Muscle layer of duodenum (tissue), 2 donors: ENCODE results near the gene MIXL1.
A peak's percentile ranks its signal among the peaks of the same experiment; 100 is the strongest.

Source experiments
- H3K27ac ChIP-seq: one replicate; pipeline ENCODE4 v1.7.0; 2013; ENCODE audit warnings: mild to moderate bottlenecking, low read length
- H3K27me3 ChIP-seq: one replicate; pipeline ENCODE4 v1.7.0; 2013; ENCODE audit warnings: low read depth, mild to moderate bottlenecking, control low read depth, low read length
- H3K36me3 ChIP-seq, 2 donors: one replicate each; pipeline ENCODE4 v1.7.0; 2013; ENCODE audit warnings: low read length in 2 of 2, control low read depth in 1 of 2, mild to moderate bottlenecking in 1 of 2; ENCODE audit not compliant: insufficient read depth in 2 of 2, control insufficient read depth in 1 of 2
- H3K4me1 ChIP-seq, 2 donors: one replicate each; pipeline ENCODE4 v1.7.0; 2013; ENCODE audit warnings: low read length in 2 of 2, mild to moderate bottlenecking in 2 of 2, control low read depth in 1 of 2, moderate library complexity in 1 of 2; ENCODE audit not compliant: insufficient read depth in 2 of 2, control insufficient read depth in 1 of 2
- H3K4me3 ChIP-seq, 2 donors: one replicate each; pipeline ENCODE4 v1.7.0; 2013; ENCODE audit warnings: low read length in 2 of 2, low read depth in 1 of 2, mild to moderate bottlenecking in 1 of 2
- H3K9me3 ChIP-seq, 2 donors: one replicate each; pipeline ENCODE4 v1.7.0; 2013; ENCODE audit warnings: low read length in 2 of 2, control low read depth in 1 of 2, mild to moderate bottlenecking in 1 of 2; ENCODE audit not compliant: control insufficient read depth in 1 of 2
- donor health status: healthy.

The MIXL1 gene

DNA sequence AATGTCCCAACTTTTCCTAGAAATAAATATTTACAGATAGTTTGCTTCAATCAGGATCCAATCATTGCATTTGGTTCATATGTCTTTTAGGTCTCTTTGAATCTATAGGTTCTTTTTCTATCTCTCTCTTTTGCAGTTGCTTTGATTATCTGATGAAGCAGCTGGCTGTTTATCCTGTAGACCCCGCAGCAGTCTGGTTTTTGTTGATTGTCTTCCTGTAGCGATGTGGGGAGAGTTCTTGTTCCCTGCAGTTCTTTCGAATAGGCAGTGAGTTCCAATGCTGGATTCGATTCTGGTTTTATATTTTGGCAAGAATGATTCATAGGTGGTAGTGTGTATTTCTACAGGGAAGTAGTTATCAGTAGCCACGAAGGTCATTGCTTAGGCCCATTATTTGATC is 7.4 kb upstream of the MIXL1 start:
- Histone ChIP-seq H3K27ac (no peak overlapping the region), H3K9me3 (no peaks in the 10 kb centered on the region), H3K27me3 (no peaks in the 10 kb centered on the region), H3K36me3 (no peaks in the 10 kb centered on the region), H3K4me1 (no peaks in the 10 kb centered on the region), H3K4me3 (no peak overlapping the region)

DNA sequence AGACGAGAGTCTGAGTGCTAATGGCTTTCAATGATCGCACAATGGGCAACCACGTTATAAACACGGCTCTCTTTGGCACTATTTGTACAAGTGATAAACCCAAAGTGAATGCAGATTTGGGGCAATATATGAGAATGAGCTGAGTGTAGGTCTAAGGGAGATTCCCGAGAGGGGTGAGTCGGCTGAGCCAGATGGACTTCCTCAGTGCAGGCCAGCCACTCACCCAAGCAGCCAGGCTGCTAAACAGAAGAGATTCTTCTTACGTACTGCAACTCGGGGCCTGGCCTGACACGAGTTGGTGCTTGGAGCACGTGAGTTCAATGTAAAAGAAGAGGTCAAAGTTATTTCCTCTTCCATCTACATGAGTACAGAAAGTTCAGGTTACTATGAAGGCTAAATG is 6.2 kb upstream of the MIXL1 start:
- Histone ChIP-seq H3K27ac (no peak overlapping the region), H3K9me3 (no peaks in the 10 kb centered on the region), H3K36me3 (no peaks in the 10 kb centered on the region), H3K27me3 (no peaks in the 10 kb centered on the region), H3K4me3 (no peak overlapping the region), H3K4me1 (no peaks in the 10 kb centered on the region)

DNA sequence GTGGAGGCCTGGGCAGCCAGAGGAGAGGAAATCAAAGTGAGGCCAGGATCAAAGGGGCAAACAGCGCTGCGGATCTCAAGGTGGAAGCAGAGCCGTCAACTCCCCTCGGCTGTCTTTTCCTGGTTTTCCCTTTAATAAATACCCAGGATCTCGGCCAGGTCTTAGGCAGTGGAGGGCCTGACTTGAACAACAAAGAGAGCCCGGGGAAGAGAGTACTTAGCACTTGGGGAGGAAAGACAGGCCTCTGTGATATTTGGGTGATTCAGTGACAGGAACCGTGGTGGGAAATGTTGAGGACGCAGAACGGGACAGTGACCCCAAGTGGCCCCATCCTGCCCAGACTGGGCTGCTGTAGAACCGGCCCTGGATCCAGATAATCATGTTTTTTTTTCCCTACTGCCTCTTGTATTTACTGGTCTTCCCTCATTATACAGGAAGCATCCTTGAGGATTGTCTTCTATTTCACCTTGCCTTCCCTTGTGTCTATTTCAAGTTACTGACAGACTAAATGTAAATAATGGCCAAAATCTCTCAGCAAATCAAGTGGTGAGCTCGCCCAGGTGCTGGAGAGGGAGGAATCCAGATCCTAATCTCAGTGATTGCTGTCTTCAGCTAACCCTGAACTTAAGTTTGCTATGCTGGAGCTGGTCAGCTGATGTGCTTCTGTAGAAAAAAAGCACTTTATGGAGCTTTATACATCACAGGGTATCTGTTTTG is 2.8 kb upstream of the MIXL1 start:
- no peaks in the 10 kb centered on the region for H3K27me3 ChIP-seq
- no peaks in the 10 kb centered on the region for H3K36me3 ChIP-seq
- H3K4me3 ChIP-seq = no peak overlapping the region
- peaks cover 0 to 5% of the 10 kb centered on the region in 2 donors for H3K4me1 ChIP-seq
- no peak overlapping the region for H3K27ac ChIP-seq
- no peaks in the 10 kb centered on the region for H3K9me3 ChIP-seq

DNA sequence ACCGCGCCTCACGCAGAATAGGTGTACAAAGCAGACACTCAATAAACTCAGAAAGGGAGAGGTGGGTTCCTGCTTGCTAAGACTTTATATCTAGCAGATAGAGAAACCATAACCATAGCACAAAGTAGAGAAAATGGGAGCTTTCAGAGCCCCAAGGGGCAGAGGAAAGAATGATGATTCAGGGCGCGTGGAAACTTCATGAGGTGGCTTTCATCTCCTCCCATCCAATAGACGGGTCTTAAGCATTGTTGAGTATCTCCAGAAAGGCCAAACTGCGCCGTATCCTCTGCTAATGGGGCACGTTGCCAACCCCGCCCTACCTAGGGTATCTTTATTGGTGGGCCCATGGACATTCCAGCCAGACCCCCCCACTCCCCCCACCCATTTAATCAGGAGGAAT is 778 bp upstream of the MIXL1 start:
- H3K27ac ChIP-seq = no peak overlapping the region
- no peak overlapping the region for H3K4me3 ChIP-seq
- H3K9me3 ChIP-seq = no peaks in the 10 kb centered on the region
- no peaks in the 10 kb centered on the region for H3K27me3 ChIP-seq
- peaks cover 0 to 5% of the 10 kb centered on the region in 2 donors for H3K4me1 ChIP-seq
- H3K36me3 ChIP-seq = no peaks in the 10 kb centered on the region

DNA sequence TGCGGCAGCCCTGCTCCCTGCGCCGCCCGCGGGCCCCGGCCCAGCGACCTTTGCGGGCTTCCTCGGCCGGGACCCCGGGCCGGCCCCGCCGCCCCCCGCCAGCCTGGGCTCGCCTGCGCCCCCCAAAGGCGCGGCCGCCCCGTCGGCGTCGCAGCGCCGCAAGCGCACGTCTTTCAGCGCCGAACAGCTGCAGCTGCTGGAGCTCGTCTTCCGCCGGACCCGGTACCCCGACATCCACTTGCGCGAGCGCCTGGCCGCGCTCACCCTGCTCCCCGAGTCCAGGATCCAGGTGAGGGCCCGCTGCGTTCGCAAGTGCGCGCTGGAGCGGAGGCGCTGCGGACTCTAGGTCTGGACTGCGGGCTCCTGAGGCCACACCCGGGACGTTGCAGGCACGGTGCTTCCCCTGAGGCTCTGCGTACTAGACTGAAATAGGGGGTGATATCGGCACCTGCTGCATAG is 351 bp downstream of the MIXL1 start:
- H3K36me3 ChIP-seq = no peaks in the 10 kb centered on the region
- H3K27me3 ChIP-seq = no peaks in the 10 kb centered on the region
- no peaks in the 10 kb centered on the region for H3K9me3 ChIP-seq
- peak overlapping the region in 1 of 2 donors; percentile 56 for H3K4me3 ChIP-seq
- no peak overlapping the region for H3K27ac ChIP-seq
- peaks cover 0 to 5% of the 10 kb centered on the region in 2 donors for H3K4me1 ChIP-seq

DNA sequence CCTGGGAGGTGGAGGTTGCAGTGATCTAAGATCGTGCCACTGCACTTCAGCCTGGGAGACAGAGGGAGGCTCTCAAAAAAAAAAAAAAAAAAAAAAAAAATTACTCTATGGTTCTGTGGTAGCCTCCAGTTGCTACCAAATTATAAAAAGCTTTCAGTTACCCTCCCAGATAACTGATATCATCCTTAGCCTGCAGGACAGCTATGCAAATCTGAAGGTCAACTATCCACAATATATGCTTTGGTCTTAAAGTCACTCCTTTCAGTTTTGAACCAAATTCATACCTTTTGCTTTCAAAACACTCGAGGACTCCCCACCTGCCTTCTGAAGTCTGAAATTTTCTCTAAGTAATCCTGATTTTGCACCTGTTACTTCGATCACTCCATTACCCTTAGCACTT is 3.1 kb downstream of the MIXL1 start:
- Histone ChIP-seq H3K27me3 (no peaks in the 10 kb centered on the region), H3K9me3 (no peaks in the 10 kb centered on the region), H3K36me3 (no peaks in the 10 kb centered on the region), H3K4me3 (no peak overlapping the region), H3K4me1 (peaks cover 0 to 5% of the 10 kb centered on the region in 2 donors), H3K27ac (no peak overlapping the region)

DNA sequence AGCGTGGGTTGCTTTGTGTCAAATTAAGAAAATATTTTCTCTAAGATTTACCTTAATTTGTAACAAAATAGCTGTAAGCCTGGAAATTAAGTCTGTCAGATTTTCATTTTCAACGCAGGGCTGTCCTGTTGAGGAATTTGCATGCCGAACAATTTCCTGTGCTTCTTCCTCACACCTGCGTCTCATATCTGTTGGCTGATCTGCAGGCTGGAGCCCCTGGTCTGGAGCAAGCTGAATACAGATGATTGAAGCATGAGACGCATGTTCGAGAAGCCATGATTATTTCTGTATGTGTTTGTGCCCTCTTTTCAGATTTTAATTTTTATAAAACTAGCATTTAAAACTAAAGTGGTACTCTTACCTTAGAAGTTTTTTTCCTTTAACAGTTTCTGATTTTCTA is 9.8 kb downstream of the MIXL1 start:
- Histone ChIP-seq H3K9me3 (no peaks in the 10 kb centered on the region), H3K27me3 (no peaks in the 10 kb centered on the region), H3K4me3 (no peak overlapping the region), H3K27ac (no peak overlapping the region), H3K36me3 (no peaks in the 10 kb centered on the region), H3K4me1 (no peaks in the 10 kb centered on the region)

DNA sequence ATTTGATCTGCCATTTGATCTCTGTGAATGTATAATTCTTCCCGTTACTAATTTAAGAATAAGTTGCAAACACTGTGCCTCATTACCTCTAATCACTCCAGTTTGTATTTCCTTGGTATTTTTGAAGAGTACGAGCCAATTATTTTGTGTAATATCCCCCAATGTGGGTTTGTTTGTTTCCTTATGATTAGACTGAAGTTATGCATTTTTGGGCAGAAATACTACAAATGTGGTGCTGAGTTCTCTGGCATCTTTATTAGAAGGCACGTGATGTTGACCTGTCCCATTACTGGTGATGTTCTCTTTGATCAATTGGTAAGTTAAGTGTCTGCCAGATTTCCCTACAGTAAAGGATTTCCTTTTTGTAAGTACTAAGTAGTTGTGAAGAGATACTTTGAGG is 10.3 kb downstream of the MIXL1 start:
- Histone ChIP-seq H3K27me3 (no peaks in the 10 kb centered on the region), H3K36me3 (peaks cover 0 to 2% of the 10 kb centered on the region in 2 donors), H3K4me3 (no peak overlapping the region), H3K4me1 (no peaks in the 10 kb centered on the region), H3K27ac (no peak overlapping the region), H3K9me3 (no peaks in the 10 kb centered on the region)

DNA sequence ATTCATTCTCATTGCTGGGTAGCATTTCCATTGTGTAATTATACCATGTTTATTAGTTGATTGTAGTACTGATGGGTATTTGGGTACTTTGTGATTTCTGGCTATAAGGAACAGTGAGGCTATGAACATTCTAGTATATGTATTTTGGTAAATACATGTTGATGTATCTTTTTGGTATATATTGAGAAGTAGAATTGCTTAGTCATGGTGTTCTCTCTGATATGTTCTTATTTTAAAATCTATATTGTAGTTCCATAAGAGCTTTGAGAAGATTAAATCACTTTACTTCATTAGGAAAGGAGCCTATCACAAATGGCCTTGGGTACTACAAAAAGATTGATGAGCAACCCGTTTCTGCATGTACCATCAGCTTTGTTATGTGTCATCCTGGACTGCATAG is 13.4 kb downstream of the MIXL1 start:
- Histone ChIP-seq H3K27ac (no peak overlapping the region), H3K4me1 (no peaks in the 10 kb centered on the region), H3K4me3 (no peak overlapping the region), H3K9me3 (no peaks in the 10 kb centered on the region), H3K27me3 (no peaks in the 10 kb centered on the region), H3K36me3 (peaks cover 0 to 2% of the 10 kb centered on the region in 2 donors)

DNA sequence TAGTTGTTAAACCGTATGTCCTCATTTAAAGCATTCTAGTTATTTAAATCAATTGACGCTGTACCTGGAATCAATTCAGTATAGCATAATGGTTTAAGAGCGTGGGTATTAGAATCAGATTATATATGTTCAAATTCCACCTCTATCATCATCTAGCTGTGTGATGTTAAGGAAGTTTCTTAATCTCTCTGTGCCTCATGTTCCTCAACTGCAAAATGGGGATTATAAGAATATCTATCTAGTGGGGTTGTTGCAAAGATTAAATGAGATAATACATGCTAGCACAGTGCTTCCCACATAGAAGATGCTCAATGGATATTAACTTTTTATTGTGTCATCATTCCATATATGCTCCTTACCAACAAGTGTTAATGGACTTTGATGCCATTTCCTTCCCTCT is 16.0 kb downstream of the MIXL1 start:
- no peaks in the 10 kb centered on the region for H3K4me1 ChIP-seq
- no peak overlapping the region for H3K4me3 ChIP-seq
- H3K27ac ChIP-seq = no peak overlapping the region
- no peaks in the 10 kb centered on the region for H3K9me3 ChIP-seq
- no peaks in the 10 kb centered on the region for H3K27me3 ChIP-seq
- H3K36me3 ChIP-seq = peaks cover 0 to 2% of the 10 kb centered on the region in 2 donors

DNA sequence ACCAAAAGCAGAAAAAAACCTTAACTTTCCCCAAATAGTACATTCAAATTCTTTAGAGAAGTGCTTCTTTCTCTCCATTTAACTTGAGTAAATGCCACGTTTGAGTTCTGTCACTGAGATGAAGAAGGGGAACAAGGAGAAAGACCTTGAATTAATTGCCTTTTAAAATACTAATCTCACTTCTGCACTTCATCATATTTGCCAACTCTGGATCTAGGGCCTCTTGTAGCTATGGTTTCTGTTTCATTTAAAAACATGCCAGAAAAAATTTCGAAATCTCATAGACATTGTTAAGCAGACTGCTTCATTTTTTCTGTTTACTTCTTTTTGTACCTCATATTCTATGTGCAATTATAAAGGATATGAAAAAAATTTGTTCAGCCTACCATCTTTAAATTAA is 24.6 kb downstream of the MIXL1 start:
- Histone ChIP-seq H3K27me3 (no peaks in the 10 kb centered on the region), H3K4me1 (peaks cover 3 to 4% of the 10 kb centered on the region in 2 donors), H3K36me3 (peaks cover 0 to 4% of the 10 kb centered on the region in 2 donors), H3K27ac (no peak overlapping the region), H3K4me3 (no peak overlapping the region), H3K9me3 (no peaks in the 10 kb centered on the region)

DNA sequence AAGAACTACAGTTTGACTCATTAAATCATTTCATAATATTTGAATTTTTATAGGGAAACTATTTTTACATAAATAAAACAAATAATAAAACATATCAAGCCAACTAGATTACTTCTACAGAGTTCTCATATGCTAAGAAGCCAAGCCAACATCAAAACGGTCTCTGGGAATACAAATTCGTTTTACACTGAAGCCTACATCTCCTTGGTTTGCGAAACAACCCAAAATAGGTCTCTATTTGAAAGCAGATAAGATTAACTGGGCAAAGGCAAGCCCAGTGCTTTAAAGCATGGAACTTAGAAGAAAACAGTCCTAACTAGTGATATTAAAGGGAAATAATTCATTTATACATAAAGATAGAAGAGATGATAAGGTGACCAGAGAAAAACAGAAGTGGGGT is 25.3 kb downstream of the MIXL1 start:
- Histone ChIP-seq H3K27ac (no peak overlapping the region), H3K27me3 (no peaks in the 10 kb centered on the region), H3K4me3 (no peak overlapping the region), H3K36me3 (peaks cover 0 to 4% of the 10 kb centered on the region in 2 donors), H3K4me1 (peaks cover 3 to 4% of the 10 kb centered on the region in 2 donors), H3K9me3 (no peaks in the 10 kb centered on the region)
